ENCODE measurements around the gene CFAP77.

DNA sequence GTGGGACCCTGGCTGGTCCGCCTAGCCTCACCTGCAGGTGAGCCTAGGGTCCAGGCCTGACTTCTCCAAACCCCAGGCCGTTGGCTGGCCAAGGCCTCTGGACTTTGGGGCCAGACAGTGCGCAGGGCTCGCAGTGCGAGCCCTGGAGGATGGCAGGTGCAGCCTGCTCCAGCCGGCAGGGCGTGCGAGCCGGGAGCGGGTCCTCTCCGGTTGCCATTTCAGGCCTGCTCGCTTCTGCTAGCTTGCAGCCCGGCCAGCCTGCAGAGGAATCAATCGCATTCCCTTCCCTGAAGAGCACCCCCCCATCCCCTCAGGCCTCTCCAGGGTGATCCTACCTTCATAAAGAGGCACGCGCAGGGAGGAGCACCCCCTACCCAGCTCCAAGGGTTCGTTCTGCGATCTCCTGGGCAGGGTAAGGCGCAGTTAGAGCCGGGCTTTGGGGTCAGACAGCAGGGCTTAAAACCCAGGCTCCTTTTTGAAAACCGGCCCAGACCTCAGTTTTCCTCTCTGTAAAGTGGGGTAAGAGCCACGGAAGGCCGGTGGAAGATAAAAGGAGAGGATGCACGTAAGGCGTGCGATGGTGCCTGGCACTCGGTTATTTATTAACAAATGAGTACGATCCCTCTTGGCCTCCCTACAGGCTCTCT, 178.6 kb downstream of the CFAP77 start:
- TF ChIP-seq EZH2 (IDR thresholded peaks at IDR 0.05; ENCODE audit: insufficient read depth, poor library complexity, severe bottlenecking) (no peak), EZH2phosphoT487 (IDR thresholded peaks at IDR 0.05; ENCODE audit: insufficient read depth, low read depth) (0 out of 2 replicates have a peak, but pooled peaks have one; percentile 2)
